ENCODE results near the gene EFHC2. TPM values are rescaled to one million over a fixed set of nuclear protein-coding genes. Genes with fewer than 3 reads are reported as not detected.

The EFHC2 gene
- polyA plus RNA-seq, 6 donors from 2014 or later, result 0.13 to 0.55 (median 0.20) TPM; not detected in 3

DNA sequence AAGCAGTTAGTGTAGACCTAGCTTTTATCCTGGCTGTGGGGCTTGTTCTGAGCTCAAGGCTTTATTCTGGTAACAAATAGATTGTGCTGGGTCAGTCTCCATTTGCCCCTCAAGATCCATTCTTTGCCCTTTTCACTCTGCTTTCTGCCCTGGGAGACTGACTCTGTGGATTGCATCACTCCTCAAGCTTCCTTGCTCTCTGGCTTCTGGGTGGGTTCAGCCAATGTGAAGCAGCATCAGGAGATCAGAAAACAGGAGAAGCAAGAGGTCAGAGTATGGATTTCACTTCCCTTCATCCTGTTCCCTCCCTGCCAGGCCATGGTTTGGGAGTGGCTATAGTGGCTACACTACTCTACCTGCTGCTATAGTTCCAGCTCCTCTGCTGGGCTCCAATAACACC is 186.2 kb downstream of the EFHC2 start:
- DNase-seq (no peak), ATAC-seq (ENCODE audit: low read depth in 2 of 2) (no peak)
- H3K4me1 Mint-ChIP-seq, result no peaks in the 10 kb centered on the region
- H3K27me3 Mint-ChIP-seq, result peaks cover 0 to 10% (median 0%) of the 10 kb centered on the region in 3 donors
- no peak overlapping the region for H3K27ac Mint-ChIP-seq
- no peak overlapping the region for H3K4me3 Mint-ChIP-seq
- H3K36me3 Mint-ChIP-seq, result no peaks in the 10 kb centered on the region
- peaks cover 0 to 4% (median 0%) of the 10 kb centered on the region in 7 donors for H3K9me3 Mint-ChIP-seq

DNA sequence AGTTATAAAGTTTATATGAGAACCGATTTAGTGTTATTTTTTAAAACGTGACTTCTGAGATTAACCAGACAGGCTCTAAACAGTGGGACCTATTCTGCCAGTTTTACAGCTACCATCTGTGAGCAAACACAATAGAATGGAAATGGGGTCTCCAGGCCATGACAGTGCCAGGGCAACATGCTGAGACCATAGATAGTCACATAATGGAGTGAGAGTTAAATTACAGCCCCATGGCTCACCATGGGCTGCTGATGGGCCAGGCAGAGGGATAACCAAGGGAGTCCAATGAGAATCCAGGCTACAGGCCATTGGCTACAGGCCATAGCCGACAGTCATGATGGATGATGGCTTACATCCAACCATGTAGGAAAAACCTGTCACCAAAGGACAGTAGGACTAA is 186.7 kb downstream of the EFHC2 start:
- ATAC-seq (ENCODE audit: low read depth in 2 of 2) (no peak), DNase-seq (no peak)
- H3K27me3 Mint-ChIP-seq, result peaks cover 0 to 9% (median 0%) of the 10 kb centered on the region in 3 donors
- H3K4me3 Mint-ChIP-seq, result no peak overlapping the region
- H3K36me3 Mint-ChIP-seq, result no peaks in the 10 kb centered on the region
- no peaks in the 10 kb centered on the region for H3K4me1 Mint-ChIP-seq
- no peak overlapping the region for H3K27ac Mint-ChIP-seq
- peaks cover 0 to 3% (median 0%) of the 10 kb centered on the region in 7 donors for H3K9me3 Mint-ChIP-seq

DNA sequence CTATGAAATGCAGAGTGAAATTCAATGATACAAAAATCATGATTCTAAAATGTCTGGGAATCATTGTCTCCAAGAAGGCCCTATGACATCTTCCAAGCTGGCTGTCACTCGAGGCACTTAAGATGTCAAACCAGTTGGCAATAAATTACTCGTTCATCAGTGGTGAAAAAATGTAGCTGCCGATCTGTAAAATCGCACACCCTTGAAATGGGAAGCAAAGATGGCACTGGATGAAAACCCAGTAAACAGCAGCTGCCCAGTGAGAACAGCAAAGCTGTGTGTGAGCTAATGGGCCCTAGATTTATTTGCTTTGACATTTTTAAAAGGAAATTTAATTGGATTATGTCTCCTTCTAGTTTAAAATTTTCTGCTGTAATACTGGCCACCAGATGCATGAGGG is 188.3 kb downstream of the EFHC2 start:
- no peaks in the 10 kb centered on the region for H3K4me1 Mint-ChIP-seq
- no peaks in the 10 kb centered on the region for H3K36me3 Mint-ChIP-seq
- H3K4me3 Mint-ChIP-seq, result no peak overlapping the region
- ATAC-seq (ENCODE audit: low read depth in 2 of 2) (no peak), DNase-seq (no peak)
- H3K27ac Mint-ChIP-seq, result no peak overlapping the region
- H3K9me3 Mint-ChIP-seq, result peaks cover 0 to 3% (median 0%) of the 10 kb centered on the region in 7 donors
- H3K27me3 Mint-ChIP-seq, result peaks cover 0 to 13% (median 0%) of the 10 kb centered on the region in 3 donors

DNA sequence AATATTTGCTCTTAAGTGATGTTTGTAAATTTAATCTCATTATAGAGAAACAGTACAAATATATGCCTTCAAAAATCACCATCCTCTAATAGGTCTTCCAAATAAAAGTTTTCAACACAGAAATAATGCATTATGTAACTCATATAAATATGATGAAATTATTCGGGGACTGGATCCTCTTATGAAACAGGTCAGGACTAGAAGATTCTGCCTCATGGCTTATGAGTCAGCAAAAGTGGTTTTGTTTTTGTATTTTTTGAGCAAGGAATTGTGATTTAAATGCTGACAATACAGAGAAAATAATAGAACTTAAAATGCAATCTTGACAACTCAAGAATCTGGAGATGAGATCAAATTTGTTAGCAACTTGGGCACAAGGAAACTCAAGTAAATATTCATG is 190.6 kb downstream of the EFHC2 start:
- Mint-ChIP-seq H3K9me3 (peaks cover 0 to 2% (median 0%) of the 10 kb centered on the region in 7 donors), H3K36me3 (no peaks in the 10 kb centered on the region), H3K27ac (no peak overlapping the region), H3K4me1 (no peaks in the 10 kb centered on the region), H3K27me3 (peaks cover 0 to 14% (median 0%) of the 10 kb centered on the region in 3 donors), H3K4me3 (no peak overlapping the region)
- DNase-seq (no peak), ATAC-seq (ENCODE audit: low read depth in 2 of 2) (no peak)

DNA sequence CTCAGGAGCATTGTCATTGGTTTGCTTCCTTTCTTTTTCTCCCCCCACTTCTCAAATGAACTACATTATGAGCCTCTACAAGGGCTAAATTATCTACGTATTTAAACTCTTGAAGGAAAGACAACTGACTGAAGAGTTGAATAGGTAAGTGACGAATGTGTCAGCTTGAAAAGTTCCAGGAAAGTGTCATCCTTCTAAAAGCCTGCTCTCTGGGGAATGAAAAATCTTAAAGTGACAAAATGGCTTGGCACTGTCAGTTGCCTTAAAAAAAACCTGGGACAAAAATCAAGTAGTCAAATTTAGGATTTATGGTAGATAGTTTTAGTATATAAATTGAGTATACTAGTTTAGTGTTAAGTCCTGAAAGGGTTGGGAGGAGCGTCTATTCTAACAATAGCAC is 196.3 kb downstream of the EFHC2 start:
- Mint-ChIP-seq H3K9me3 (peaks cover 0 to 2% (median 0%) of the 10 kb centered on the region in 7 donors), H3K27ac (no peak overlapping the region), H3K4me1 (no peaks in the 10 kb centered on the region), H3K36me3 (no peaks in the 10 kb centered on the region), H3K4me3 (no peak overlapping the region), H3K27me3 (peaks cover 0 to 16% (median 0%) of the 10 kb centered on the region in 3 donors)
- ATAC-seq (ENCODE audit: low read depth in 2 of 2) (no peak), DNase-seq (no peak)

DNA sequence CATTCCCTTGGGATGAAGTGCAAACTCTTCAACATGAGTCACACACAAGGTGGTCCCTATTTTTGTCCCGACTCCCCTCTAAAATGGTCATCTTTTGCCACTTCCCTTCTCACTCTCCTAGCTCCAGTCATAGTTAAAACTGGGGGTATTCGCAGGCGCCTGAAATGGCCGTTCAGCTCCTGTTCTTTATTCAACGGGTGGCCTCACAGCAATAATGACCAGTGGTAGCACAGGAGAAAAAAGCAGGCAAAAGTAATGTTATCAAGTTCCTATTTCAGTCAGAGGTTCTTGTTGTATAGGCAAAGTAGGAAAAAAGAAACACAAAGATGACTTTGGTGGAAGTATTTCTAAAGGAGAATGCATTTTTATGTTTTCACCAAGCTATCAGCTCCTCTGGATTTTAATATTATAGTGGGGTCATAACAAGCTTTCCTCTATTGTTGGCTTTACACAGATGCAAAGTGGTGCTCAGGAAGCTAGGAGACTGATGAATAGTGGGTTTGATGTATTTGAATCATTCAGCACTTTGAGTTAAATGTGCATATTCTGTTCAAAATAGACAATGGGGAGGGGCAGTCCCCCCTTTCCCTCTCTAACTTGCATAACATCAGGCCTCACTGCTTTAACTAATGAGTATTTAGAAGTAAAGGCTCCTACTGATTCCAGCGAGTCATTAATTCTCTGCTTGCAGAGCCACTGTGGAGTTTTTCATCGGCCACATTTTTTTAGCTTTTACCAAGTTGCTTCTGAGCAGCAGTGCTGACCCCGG is 199.1 kb downstream of the EFHC2 start:
- DNase-seq (no peak), ATAC-seq (ENCODE audit: low read depth in 2 of 2) (no peak)
- H3K27ac Mint-ChIP-seq, result no peak overlapping the region
- no peaks in the 10 kb centered on the region for H3K36me3 Mint-ChIP-seq
- no peak overlapping the region for H3K4me3 Mint-ChIP-seq
- peaks cover 0 to 8% (median 1%) of the 10 kb centered on the region in 7 donors for H3K9me3 Mint-ChIP-seq
- no peaks in the 10 kb centered on the region for H3K4me1 Mint-ChIP-seq
- H3K27me3 Mint-ChIP-seq, result peaks cover 0 to 9% (median 0%) of the 10 kb centered on the region in 3 donors

DNA sequence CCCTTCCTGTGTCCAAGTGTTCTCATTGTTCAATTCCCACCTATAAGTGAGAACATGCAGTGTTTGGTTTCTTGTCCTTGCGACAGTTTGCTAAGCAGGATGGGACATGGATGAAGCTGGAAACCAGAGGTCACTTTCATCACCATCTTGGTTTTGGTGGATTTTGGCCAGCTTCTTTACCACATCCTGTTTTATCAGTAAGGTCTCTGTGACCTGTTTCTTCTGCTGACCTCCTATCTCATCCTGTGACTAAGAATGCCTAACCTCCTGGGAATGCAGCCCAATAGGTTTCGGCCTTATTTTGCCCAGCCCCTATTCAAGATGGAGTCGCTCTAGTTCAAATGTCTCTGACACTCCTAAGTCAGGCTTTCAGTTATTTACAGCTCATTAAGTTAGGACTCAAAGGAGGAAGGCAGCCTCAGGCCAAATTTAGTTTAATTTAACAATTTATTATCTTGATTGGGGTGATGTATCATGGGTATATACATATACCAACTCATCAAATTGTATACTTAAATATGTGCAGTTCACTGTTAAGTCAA is 200.3 kb downstream of the EFHC2 start:
- H3K27ac Mint-ChIP-seq, result no peak overlapping the region
- no peaks in the 10 kb centered on the region for H3K4me1 Mint-ChIP-seq
- DNase-seq (no peak), ATAC-seq (ENCODE audit: low read depth in 2 of 2) (no peak)
- H3K27me3 Mint-ChIP-seq, result peaks cover 0 to 9% (median 0%) of the 10 kb centered on the region in 3 donors
- peaks cover 0 to 18% (median 12%) of the 10 kb centered on the region in 7 donors for H3K9me3 Mint-ChIP-seq
- H3K4me3 Mint-ChIP-seq, result no peak overlapping the region
- no peaks in the 10 kb centered on the region for H3K36me3 Mint-ChIP-seq

DNA sequence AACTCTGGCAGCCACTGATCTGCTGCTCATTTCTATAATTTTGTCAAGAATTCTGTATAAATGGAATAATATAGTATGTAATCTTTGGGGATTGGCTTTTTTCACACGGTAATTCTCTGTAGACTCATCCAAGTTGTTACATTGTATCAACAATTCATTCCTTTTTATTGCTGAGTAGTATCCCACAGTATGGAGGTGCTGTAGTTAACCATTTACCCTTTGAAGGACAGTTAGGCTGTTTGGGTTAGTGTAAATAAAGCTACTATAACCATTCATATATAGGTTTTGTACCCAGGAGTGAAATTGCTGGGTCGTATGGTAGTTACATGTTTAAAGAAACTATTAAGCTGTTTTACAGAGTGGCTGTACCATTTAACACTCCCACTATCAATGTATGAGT is 213.3 kb downstream of the EFHC2 start:
- H3K27me3 Mint-ChIP-seq, result peaks cover 4 to 43% (median 5%) of the 10 kb centered on the region in 3 donors
- no peak overlapping the region for H3K27ac Mint-ChIP-seq
- H3K4me1 Mint-ChIP-seq, result no peaks in the 10 kb centered on the region
- H3K9me3 Mint-ChIP-seq, result peaks cover 0 to under 1% (median 0%) of the 10 kb centered on the region in 7 donors
- ATAC-seq (ENCODE audit: low read depth in 2 of 2), result no peak
- H3K4me3 Mint-ChIP-seq, result no peak overlapping the region
- H3K36me3 Mint-ChIP-seq, result no peaks in the 10 kb centered on the region
- DNase-seq, result no peak

DNA sequence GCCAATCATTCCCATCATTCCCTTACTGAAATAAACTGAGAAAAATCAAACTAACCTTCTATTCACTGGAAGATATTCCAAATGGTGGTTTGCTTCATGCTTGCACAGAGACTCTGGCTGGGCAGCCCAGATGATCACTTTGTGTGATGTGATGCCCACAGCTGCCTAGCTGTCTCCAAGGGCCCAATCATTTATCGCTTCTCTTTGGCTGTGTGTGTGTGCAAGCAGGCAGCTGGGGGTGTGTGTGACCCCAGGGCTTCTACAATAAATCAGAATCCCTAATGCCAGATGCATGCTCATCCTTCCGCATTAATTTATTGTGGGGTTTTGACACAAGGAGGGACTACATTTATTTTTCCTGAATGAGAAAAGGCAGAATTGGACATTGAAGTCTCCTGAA is 230.1 kb downstream of the EFHC2 start:
- no peak overlapping the region for H3K4me3 Mint-ChIP-seq
- H3K36me3 Mint-ChIP-seq, result no peaks in the 10 kb centered on the region
- peaks cover 0 to 6% (median 0%) of the 10 kb centered on the region in 7 donors for H3K9me3 Mint-ChIP-seq
- no peak for DNase-seq
- no peak for ATAC-seq (ENCODE audit: low read depth in 2 of 2)
- peaks cover 0 to 9% (median 0%) of the 10 kb centered on the region in 3 donors for H3K27me3 Mint-ChIP-seq
- H3K27ac Mint-ChIP-seq, result no peak overlapping the region
- H3K4me1 Mint-ChIP-seq, result peaks cover 0 to 6% (median 5%) of the 10 kb centered on the region in 3 donors

DNA sequence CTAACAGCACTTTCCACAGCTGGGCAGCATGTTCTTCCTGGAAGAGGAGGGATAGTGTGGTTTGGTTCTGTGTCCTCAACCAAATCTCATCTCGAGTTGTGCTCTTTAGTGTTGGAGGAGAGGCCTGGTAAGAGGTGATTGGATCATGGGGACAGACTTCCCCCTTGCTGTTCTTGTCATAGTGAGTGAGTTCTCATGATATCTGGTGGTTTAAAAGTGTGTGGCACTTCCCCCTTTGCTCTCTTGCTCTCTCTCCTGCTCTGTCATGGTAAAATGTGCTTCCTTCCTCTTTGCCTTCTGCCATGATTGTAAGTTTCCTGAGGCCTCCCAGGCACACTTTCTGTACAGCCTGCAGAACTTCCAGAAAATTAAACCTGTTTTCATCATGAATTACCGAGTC is 236.6 kb downstream of the EFHC2 start:
- Mint-ChIP-seq H3K27me3 (no peaks in the 10 kb centered on the region), H3K27ac (peak overlapping the region in 2 of 6 donors; percentile 4 to 47), H3K9me3 (peaks cover 11 to 24% (median 15%) of the 10 kb centered on the region in 7 donors), H3K36me3 (peaks cover 0 to 6% of the 10 kb centered on the region in 2 donors), H3K4me1 (peaks cover 0 to 9% (median 4%) of the 10 kb centered on the region in 3 donors), H3K4me3 (no peak overlapping the region)
- DNase-seq (no peak), ATAC-seq (ENCODE audit: low read depth in 2 of 2) (no peak)

DNA sequence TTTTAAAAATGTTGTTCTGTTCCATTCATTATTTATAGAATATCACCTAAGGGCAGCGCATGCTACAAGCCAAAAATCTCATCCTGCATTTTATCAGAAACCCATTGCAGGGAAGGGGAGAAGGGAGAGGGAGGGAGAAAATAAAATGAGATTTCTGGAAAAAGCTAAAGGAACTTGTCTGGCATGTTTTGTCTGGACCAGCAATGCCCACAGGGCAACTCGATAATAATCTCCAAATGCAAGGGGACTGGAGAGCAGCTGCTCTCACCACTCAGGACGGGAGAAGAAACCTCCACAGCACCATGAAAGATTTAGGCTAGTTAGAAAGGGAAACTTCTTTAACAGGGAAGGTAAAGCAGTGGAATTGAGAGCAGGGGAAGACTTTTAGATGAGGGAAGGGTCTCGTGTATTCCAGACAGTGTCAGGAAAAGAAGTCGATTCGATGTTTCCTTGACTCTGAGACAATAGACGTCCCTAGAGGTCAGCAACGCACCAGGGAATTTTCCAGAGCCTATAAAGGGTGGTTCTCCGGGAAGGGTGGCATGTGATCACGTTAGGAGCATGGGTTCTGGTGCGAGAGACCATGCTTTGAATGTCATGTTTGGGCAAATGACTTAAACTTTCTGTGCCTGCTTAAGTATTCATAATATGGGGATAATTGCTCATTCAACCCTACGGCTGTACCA is 238.1 kb downstream of the EFHC2 start:
- Mint-ChIP-seq H3K4me3 (no peak overlapping the region), H3K9me3 (peaks cover 11 to 23% (median 15%) of the 10 kb centered on the region in 7 donors), H3K27ac (no peak overlapping the region), H3K27me3 (peaks cover 0 to 1% (median 0%) of the 10 kb centered on the region in 3 donors), H3K36me3 (peaks cover 0 to 6% of the 10 kb centered on the region in 2 donors), H3K4me1 (peaks cover 0 to 9% (median 4%) of the 10 kb centered on the region in 3 donors)
- DNase-seq (no peak), ATAC-seq (ENCODE audit: low read depth in 2 of 2) (no peak)

DNA sequence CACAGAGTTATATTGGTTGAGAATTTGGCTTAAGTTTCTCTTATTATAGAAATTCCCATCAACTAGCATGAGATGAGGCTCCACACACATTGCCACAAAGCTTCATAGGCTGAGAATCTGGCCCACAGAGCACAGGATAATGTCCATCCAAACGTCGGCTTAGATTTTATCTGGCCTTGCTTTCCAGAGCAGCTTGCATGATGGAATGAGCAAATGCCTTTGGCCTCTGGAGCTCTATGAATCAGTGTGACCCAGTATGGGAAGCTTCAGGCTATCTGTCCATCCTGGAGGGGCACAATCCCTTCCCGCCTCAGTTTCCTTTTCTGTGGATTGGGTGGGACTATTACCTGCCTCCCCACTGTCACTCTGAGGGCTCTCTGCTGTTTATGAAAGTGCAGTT is 238.8 kb downstream of the EFHC2 start:
- Mint-ChIP-seq H3K4me1 (peaks cover 0 to 9% (median 4%) of the 10 kb centered on the region in 3 donors), H3K9me3 (peaks cover 11 to 22% (median 15%) of the 10 kb centered on the region in 7 donors), H3K27ac (no peak overlapping the region), H3K36me3 (peaks cover 0 to 6% of the 10 kb centered on the region in 2 donors), H3K27me3 (peaks cover 0 to 8% (median 0%) of the 10 kb centered on the region in 3 donors), H3K4me3 (no peak overlapping the region)
- DNase-seq (no peak), ATAC-seq (ENCODE audit: low read depth in 2 of 2) (no peak)

DNA sequence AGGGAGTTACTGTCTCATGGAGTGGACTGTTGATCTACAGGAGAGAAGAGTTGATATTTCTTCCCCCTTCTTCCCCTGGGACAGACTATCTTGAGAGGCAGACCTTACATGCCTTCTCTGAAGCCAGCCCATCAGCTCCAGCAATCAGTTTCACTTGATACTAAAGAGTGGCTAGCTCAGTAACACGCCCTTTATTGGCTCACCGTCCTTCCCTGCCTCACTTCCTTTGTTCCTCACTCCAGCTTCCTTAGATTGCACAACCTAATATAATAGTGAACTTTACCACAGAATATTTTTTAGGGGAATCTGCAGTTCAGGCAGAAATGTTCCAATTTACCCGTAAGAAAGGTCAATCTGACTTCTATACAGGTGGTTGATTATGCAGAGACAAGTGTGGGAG is 242.2 kb downstream of the EFHC2 start:
- no peak overlapping the region for H3K4me3 Mint-ChIP-seq
- peaks cover 0 to 8% (median 0%) of the 10 kb centered on the region in 3 donors for H3K27me3 Mint-ChIP-seq
- peaks cover 0 to under 1% (median 0%) of the 10 kb centered on the region in 3 donors for H3K4me1 Mint-ChIP-seq
- peaks cover 1 to 7% (median 4%) of the 10 kb centered on the region in 7 donors for H3K9me3 Mint-ChIP-seq
- peaks cover 0 to 3% of the 10 kb centered on the region in 2 donors for H3K36me3 Mint-ChIP-seq
- no peak for DNase-seq
- ATAC-seq (ENCODE audit: low read depth in 2 of 2), result no peak
- no peak overlapping the region for H3K27ac Mint-ChIP-seq

Data from naive B cell (primary cell).